HG02938 (cell line): ENCODE results near the gene ALDH1A2.
"Not testable (repeated sequence)": the region's sequence is repeated elsewhere in the genome, so short reads cannot be mapped to it uniquely, and the experiment has no call there.

ENCODE experiments used
- ATAC-seq: cut with Tn5 transposase; IDR thresholded peaks from one replicate; pipeline ENCODE4 v1.9.1; 2021; ENCODE audit warnings: mild to moderate bottlenecking, moderate library complexity; ENCODE audit not compliant: unreplicated experiment

Gene ALDH1A2

DNA sequence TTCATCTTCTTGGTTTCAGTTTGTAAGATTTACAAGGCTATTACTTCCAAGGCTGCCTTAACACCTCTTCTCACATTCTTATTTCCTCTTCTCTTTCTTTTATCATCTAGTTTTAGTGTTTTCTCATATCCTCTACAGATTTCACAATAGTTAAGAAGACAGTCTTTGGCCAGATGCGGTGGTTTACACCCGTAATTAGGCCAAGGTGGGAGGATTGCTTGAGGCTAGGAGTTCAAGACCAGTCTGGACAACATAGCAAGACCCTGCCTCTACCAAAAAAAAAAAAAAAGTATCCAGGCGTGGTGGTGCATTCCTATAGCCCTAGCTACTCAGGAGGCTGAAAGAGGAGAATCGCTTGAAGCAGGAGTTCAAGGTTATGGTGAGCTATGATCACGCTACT lies 3.5 kb upstream of the ALDH1A2 start:
- ATAC-seq: no peak

- ATAC-seq: no peak
Measured at GRCh38 chr15:58066042-58066867, 744 bp upstream of the ALDH1A2 start.

- no peak for ATAC-seq
Measured at GRCh38 chr15:58064980-58065444, 499 bp downstream of the ALDH1A2 start.

- ATAC-seq: no peak
Measured at GRCh38 chr15:58064082-58064979, 1.2 kb downstream of the ALDH1A2 start.

- no peak for ATAC-seq
Measured at GRCh38 chr15:58063614-58064013, 1.9 kb downstream of the ALDH1A2 start.

GRCh38 chr15:58062983-58063382 lies 2.5 kb downstream of the ALDH1A2 start:
- no peak for ATAC-seq

- ATAC-seq: no peak
Measured at GRCh38 chr15:58062175-58062574, 3.3 kb downstream of the ALDH1A2 start.

GRCh38 chr15:58060575-58060974 lies 4.9 kb downstream of the ALDH1A2 start:
- no peak for ATAC-seq

- ATAC-seq: no peak
Measured at GRCh38 chr15:58058729-58059128, 6.8 kb downstream of the ALDH1A2 start.

DNA sequence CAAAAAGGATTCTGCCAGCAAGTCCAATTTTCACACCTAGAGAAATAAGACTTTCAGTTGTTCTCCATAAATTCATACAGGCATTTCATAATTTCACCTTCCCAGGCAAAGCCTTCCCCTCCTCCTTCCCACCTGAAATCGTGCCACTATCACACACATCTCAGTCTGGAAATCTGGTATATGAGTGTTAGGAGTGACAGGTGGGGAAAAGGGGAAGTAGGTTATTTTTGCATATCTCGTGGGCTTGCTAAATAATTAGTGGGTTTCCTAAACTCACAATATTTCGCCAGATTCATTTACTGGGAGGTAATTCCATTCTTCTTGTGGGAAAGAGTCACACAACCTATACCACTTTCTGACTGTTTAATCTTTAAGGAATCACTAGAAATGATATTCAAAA lies 7.4 kb downstream of the ALDH1A2 start:
- ATAC-seq: no peak

DNA sequence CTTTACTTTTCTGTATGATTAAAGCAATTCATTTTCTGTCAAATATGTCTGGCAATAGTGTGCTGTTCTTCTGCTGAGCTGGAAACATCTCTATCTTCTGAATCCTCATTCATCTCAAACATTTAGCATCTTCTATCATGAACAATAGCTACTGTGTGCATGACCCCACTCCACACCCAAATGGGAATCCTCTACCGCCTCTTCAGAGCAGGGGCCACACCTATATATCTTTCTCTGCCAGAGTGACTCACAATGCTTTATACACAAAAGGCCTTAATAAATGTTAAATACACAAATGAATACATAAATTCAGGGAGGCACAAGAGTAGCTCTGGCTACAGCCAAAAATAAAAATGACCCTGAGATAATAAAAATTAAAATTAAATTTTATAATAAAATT lies 8.0 kb downstream of the ALDH1A2 start:
- no peak for ATAC-seq

GRCh38 chr15:58056015-58056414 lies 9.5 kb downstream of the ALDH1A2 start:
- no peak for ATAC-seq

- ATAC-seq: no peak
Measured at GRCh38 chr15:58053315-58054153, 12.0 kb downstream of the ALDH1A2 start.

GRCh38 chr15:58052334-58052733 lies 13.2 kb downstream of the ALDH1A2 start:
- ATAC-seq: no peak

DNA sequence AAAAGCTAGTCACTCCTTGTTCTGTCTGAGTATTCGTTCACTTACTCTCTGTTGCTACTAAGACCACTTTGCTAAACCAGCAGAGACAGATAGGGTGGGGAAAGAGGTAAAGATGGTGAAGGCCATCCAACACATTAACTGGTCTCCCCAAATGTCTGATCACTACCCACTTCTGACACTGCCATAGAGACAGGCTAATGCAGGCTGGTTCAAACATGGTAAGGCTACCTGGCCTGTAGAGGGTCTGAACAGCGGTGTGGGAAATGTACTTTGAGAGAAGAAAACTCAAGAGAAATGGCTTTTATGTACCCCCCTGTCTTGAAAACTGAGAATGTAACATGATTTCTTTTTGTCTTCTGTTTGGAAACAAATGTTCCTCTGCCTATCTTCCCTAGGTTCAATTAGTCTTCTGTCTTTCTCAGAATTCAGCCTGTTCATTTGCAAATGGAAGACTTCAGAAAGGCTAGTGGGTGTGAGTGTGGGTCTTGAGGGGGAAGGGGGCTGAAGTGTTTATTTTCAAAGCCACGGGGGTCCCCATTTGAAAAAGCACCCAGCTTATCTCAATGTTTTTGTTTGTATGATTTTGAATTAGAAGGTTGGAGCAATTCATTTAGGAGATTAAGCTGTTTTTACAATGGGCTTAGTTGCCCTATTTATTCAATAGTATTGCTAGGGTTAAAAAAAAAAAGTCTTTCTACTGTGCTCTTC lies 15.8 kb downstream of the ALDH1A2 start:
- ATAC-seq: no peak

DNA sequence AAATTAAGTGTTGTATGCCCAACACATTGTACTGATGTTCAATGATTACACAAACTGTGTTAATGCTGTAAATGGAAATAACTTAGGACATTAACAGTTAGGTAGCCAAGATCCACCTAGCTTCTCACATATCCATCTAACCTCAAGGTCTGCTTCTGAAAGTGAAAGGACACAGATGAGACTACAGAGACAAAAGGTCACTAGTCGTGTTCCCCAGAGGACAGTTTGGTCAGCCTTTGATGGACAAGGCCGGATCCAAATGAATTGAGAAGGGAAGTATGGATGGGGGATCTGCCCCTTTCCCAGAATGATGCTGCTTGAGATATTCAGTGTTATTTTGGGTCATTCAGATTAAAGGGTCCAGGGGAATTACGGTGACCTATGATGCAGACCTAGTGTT lies 17.2 kb downstream of the ALDH1A2 start:
- ATAC-seq: no peak

GRCh38 chr15:58047149-58047548 lies 18.4 kb downstream of the ALDH1A2 start:
- ATAC-seq: no peak

GRCh38 chr15:58046467-58046866 lies 19.0 kb downstream of the ALDH1A2 start:
- no peak for ATAC-seq

DNA sequence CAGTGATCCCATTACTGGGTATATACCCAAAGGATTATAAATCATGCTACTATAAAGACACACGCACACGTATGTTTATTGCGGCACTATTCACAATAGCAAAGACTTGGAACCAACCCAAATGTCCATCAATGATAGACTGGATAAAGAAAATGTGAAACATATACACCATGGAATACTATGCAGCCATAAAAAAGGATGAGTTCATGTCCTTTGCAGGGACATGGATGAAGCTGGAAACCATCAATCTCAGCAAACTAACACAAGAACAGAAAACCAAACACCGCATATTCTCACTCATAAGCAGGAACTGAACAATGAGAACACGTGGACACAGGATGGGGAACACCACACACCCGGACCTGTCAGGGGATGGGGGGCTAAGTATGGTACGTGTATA lies 20.1 kb downstream of the ALDH1A2 start:
- ATAC-seq: not testable (repeated sequence)

DNA sequence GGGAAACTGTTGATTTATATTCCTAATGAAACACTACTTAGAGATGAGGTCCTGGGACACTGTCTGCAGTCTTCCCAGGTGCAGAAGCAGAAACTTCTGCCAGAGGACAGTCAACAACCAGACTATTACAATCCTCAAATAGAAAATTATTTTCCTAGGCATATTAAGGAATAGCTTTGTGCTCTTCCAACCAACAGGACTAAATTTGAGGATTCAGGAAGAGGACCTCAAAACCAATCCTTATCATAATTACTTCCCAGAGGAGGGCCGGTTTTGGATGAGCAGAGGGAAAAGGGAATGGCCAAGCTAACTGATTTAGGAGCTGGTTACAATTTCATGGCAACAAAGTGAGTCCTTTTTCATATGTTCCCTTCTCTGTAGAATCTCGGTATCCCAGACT lies 21.0 kb downstream of the ALDH1A2 start:
- ATAC-seq: no peak
